PC-3 (cell line): Measurements from ENCODE around the gene EEF1AKMT4.

Experiments
- EZH2 ChIP-seq: fragments of 300-600 bp; sonication (generic); IDR thresholded peaks from one replicate; pipeline ENCODE4 v1.6.1; 2017; ENCODE audit warnings: antibody characterized with exemption, mild to moderate bottlenecking, low read length; ENCODE audit not compliant: unreplicated experiment
- EZH2phosphoT487 ChIP-seq: fragments of 300-600 bp; sonication (generic); IDR thresholded peaks from 2 replicates; pipeline ENCODE4 v1.6.1; 2018; ENCODE audit warnings: mild to moderate bottlenecking, antibody characterized with exemption, low read length, borderline replicate concordance
- TF ChIP-seq, protein P1 (sequence below): fragments of 300-600 bp; sonication (generic); conservative IDR thresholded peaks from 2 replicates; pipeline ENCODE4 v1.5.1; 2017; ENCODE audit warnings: antibody characterized with exemption, low read depth, mild to moderate bottlenecking, low read length

DNA sequence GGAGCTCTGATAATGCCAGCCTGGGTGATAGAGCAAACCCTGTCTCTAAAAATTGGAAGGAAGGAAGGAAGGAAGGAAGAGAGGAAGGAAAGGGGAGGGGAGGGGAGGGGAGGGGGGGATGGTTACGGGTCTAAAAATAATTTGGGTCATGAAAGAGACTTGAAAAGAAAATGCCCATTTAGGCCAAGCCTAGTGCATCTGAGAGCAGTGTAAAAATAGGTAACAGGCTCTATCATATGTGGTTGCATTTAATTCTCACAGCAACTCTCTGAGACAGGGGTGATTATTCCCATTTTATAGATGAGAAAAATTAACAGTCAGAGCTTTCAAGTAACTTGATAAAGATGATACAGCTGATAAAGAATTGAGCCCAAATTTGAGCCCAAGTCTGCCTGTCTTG, 22.8 kb downstream of the EEF1AKMT4 start:
- TF ChIP-seq, protein P1, sequence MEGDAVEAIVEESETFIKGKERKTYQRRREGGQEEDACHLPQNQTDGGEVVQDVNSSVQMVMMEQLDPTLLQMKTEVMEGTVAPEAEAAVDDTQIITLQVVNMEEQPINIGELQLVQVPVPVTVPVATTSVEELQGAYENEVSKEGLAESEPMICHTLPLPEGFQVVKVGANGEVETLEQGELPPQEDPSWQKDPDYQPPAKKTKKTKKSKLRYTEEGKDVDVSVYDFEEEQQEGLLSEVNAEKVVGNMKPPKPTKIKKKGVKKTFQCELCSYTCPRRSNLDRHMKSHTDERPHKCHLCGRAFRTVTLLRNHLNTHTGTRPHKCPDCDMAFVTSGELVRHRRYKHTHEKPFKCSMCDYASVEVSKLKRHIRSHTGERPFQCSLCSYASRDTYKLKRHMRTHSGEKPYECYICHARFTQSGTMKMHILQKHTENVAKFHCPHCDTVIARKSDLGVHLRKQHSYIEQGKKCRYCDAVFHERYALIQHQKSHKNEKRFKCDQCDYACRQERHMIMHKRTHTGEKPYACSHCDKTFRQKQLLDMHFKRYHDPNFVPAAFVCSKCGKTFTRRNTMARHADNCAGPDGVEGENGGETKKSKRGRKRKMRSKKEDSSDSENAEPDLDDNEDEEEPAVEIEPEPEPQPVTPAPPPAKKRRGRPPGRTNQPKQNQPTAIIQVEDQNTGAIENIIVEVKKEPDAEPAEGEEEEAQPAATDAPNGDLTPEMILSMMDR: no peak
- TF ChIP-seq EZH2: no peak
- no peak for TF ChIP-seq EZH2phosphoT487
